Activated CD4-positive, alpha-beta T cell treated with anti-CD3 and anti-CD28 coated beads, Interleukin-2, amount 10 ng/mL, durations not matched to agents 7 days and 5 days (primary cell): ENCODE measurements around the gene SRSF2. TPM values are rescaled to one million over a fixed set of nuclear protein-coding genes. Genes with fewer than 3 reads are reported as not detected.

Experiments
- CTCF ChIA-PET: fragments of 350-600 bp; sonication (Branson Sonifier 250); formaldehyde crosslinking; loops from one replicate; lab custom pipeline; 2021; ENCODE audit warnings: antibody characterized with exemption; lab: Charles Lee
- POLR2A ChIA-PET: fragments of 350-600 bp; sonication (Branson Sonifier 250); formaldehyde crosslinking; loops from one replicate; lab custom pipeline; 2021; ENCODE audit warnings: antibody characterized with exemption; lab: Charles Lee
- DNase-seq: peaks from one replicate; pipeline ENCODE4 v3.0.0-alpha.2; 2020
- H3K27ac Mint-ChIP-seq: one replicate; pipeline ENCODE4 v1.8.0; 2021; ENCODE audit warnings: mild to moderate bottlenecking, moderate library complexity, mixed read lengths
- H3K27me3 Mint-ChIP-seq: one replicate; pipeline ENCODE4 v1.8.0; 2021; ENCODE audit warnings: mixed read lengths
- H3K36me3 Mint-ChIP-seq: one replicate; pipeline ENCODE4 v1.8.0; 2021; ENCODE audit warnings: low read depth, mixed read lengths
- H3K4me1 Mint-ChIP-seq: one replicate; pipeline ENCODE4 v1.8.0; 2021; ENCODE audit warnings: mixed read lengths
- H3K4me3 Mint-ChIP-seq: one replicate; pipeline ENCODE4 v1.8.0; 2021; ENCODE audit warnings: mild to moderate bottlenecking, moderate library complexity, mixed read lengths
- H3K9me3 Mint-ChIP-seq: one replicate; pipeline ENCODE4 v1.8.0; 2021; ENCODE audit warnings: mixed read lengths
- microRNA-seq: library from miRNA; unstranded; fragments of <30 nt; microRNA quantifications from one replicate; pipeline ENCODE4 v1.2.0, GENCODE V29; 2021; ENCODE audit warnings: borderline microRNAs expressed, borderline replicate concordance
- total RNA-seq, 2 experiments: library from RNA; stranded (reverse); gene quantifications; one replicate each; pipeline ENCODE4 v1.2.3, GENCODE V29; 2021

Gene SRSF2
- total RNA-seq, 2 experiments from 2014 or later: 398 to 443 TPM

- Mint-ChIP-seq H3K4me3 (no peak overlapping the region), H3K36me3 (no peaks in the 10 kb centered on the region), H3K9me3 (no peaks in the 10 kb centered on the region), H3K27ac (no peak overlapping the region), H3K4me1 (no peaks in the 10 kb centered on the region), H3K27me3 (no peaks in the 10 kb centered on the region)
- CTCF ChIA-PET: interaction anchor here (0.6 to 0.7 kb wide), 2 partner anchors 167 to 1054 kb away, joined by 3 to 4 read pairs; no protein-coding TSS in a partner anchor
- no peak for DNase-seq
- POLR2A ChIA-PET: no interaction called here
Measured at GRCh38 chr17:76689859-76690258, 47.3 kb downstream of the SRSF2 start.

GRCh38 chr17:76688165-76688622 is 48.9 kb downstream of the SRSF2 start:
- no peak overlapping the region for H3K4me3 Mint-ChIP-seq
- no peaks in the 10 kb centered on the region for H3K27me3 Mint-ChIP-seq
- H3K4me1 Mint-ChIP-seq: no peaks in the 10 kb centered on the region
- no peak overlapping the region for H3K27ac Mint-ChIP-seq
- no peaks in the 10 kb centered on the region for H3K9me3 Mint-ChIP-seq
- no peak for DNase-seq
- POLR2A ChIA-PET: no interaction called here
- CTCF ChIA-PET: interaction anchor here (1.2 kb wide), 1 partner anchor 64 kb away, joined by 3 read pairs; no protein-coding TSS in a partner anchor
- no peaks in the 10 kb centered on the region for H3K36me3 Mint-ChIP-seq

- H3K4me1 Mint-ChIP-seq: no peaks in the 10 kb centered on the region
- no peak overlapping the region for H3K4me3 Mint-ChIP-seq
- no peaks in the 10 kb centered on the region for H3K36me3 Mint-ChIP-seq
- H3K27ac Mint-ChIP-seq: no peak overlapping the region
- no peak for DNase-seq
- H3K27me3 Mint-ChIP-seq: no peaks in the 10 kb centered on the region
- ChIA-PET CTCF (interaction anchor here (0.5 to 1.2 kb wide), 2 partner anchors 63 to 110 kb away, joined by 3 to 4 read pairs; no protein-coding TSS in a partner anchor), POLR2A (no interaction called here)
- H3K9me3 Mint-ChIP-seq: no peaks in the 10 kb centered on the region
Measured at GRCh38 chr17:76687298-76688164, 49.6 kb downstream of the SRSF2 start.

GRCh38 chr17:76686538-76687297 is 50.4 kb downstream of the SRSF2 start:
- CTCF ChIA-PET: interaction anchor here (0.5 to 1.1 kb wide), 2 partner anchors 16 to 110 kb away, joined by 3 to 4 read pairs; no protein-coding TSS in a partner anchor
- POLR2A ChIA-PET: no interaction called here

GRCh38 chr17:76685846-76686245 is 51.3 kb downstream of the SRSF2 start:
- no peak overlapping the region for H3K27ac Mint-ChIP-seq
- POLR2A ChIA-PET: no interaction called here
- CTCF ChIA-PET: interaction anchor here (1.1 kb wide), 1 partner anchor 16 kb away, joined by 3 read pairs; no protein-coding TSS in a partner anchor
- no peaks in the 10 kb centered on the region for H3K9me3 Mint-ChIP-seq
- no peak for DNase-seq
- H3K36me3 Mint-ChIP-seq: no peaks in the 10 kb centered on the region
- no peak overlapping the region for H3K4me3 Mint-ChIP-seq
- H3K4me1 Mint-ChIP-seq: peaks cover 6% of the 10 kb centered on the region
- H3K27me3 Mint-ChIP-seq: no peaks in the 10 kb centered on the region

More at GRCh38 chr17:76686538-76687297, 50.4 kb downstream of the SRSF2 start:
- no peak overlapping the region for H3K4me3 Mint-ChIP-seq
- no peaks in the 10 kb centered on the region for H3K9me3 Mint-ChIP-seq
- no peaks in the 10 kb centered on the region for H3K36me3 Mint-ChIP-seq
- peaks cover 4% of the 10 kb centered on the region for H3K4me1 Mint-ChIP-seq
- H3K27me3 Mint-ChIP-seq: no peaks in the 10 kb centered on the region
- DNase-seq: no peak
- H3K27ac Mint-ChIP-seq: no peak overlapping the region

- Mint-ChIP-seq H3K27me3 (no peaks in the 10 kb centered on the region), H3K9me3 (no peaks in the 10 kb centered on the region), H3K4me1 (peaks cover 6% of the 10 kb centered on the region), H3K27ac (no peak overlapping the region), H3K36me3 (no peaks in the 10 kb centered on the region), H3K4me3 (no peak overlapping the region)
- ChIA-PET CTCF (interaction anchor here (1.1 kb wide), 1 partner anchor 17 kb away, joined by 3 read pairs; no protein-coding TSS in a partner anchor), POLR2A (no interaction called here)
- DNase-seq: no peak
Measured at GRCh38 chr17:76685366-76685765, 51.8 kb downstream of the SRSF2 start.

- CTCF ChIA-PET: interaction anchor here (1.3 kb wide), 1 partner anchor 161 kb away, joined by 4 read pairs; no protein-coding TSS in a partner anchor
Measured at GRCh38 chr17:76684756-76685155, 52.4 kb downstream of the SRSF2 start.

More at GRCh38 chr17:76684756-76685155, 52.4 kb downstream of the SRSF2 start:
- no peaks in the 10 kb centered on the region for H3K36me3 Mint-ChIP-seq
- no peaks in the 10 kb centered on the region for H3K27me3 Mint-ChIP-seq
- DNase-seq: no peak
- no peak overlapping the region for H3K4me3 Mint-ChIP-seq
- POLR2A ChIA-PET: no interaction called here
- H3K9me3 Mint-ChIP-seq: no peaks in the 10 kb centered on the region
- H3K27ac Mint-ChIP-seq: no peak overlapping the region
- peaks cover 6% of the 10 kb centered on the region for H3K4me1 Mint-ChIP-seq

Small RNA genes within 50 kb of the gene (microRNA-seq; reads per million reads assigned to microRNA genes)
- 4.6 reads per million, percentile 25 among the genes with 10 or more reads in this experiment for gene MIR636

Other genes starting within 250 kb of the SRSF2 start
- gene RHBDF2, start 235.9 kb downstream of the SRSF2 start, total RNA-seq: 10 to 100 TPM; 37.1 to 41.6 TPM
- gene CYGB, start 199.6 kb downstream of the SRSF2 start, total RNA-seq: not detected
- not detected for gene PRCD, start 197.3 kb downstream of the SRSF2 start, total RNA-seq
- gene ST6GALNAC2, start 151.5 kb downstream of the SRSF2 start, total RNA-seq: not detected
- gene ST6GALNAC1, start 93.6 kb downstream of the SRSF2 start, total RNA-seq: 1 to 10 TPM; 1.4 to 2.1 TPM
- gene MXRA7, start 26.4 kb downstream of the SRSF2 start, total RNA-seq: 10 to 100 TPM; 25.7 to 27.3 TPM
- 10 to 100 TPM; 42.9 to 51.3 TPM for gene JMJD6, start 10.7 kb downstream of the SRSF2 start, total RNA-seq
- gene METTL23, start 10.5 kb downstream of the SRSF2 start, total RNA-seq: 10 to 100 TPM; 33.0 to 35.7 TPM
- 10 to 100 TPM; 21.8 to 27.7 TPM for gene MFSD11, start 788 bp upstream of the SRSF2 start, total RNA-seq
- under 1 TPM; 0.12 to 0.45 TPM for gene MGAT5B, start 131.1 kb upstream of the SRSF2 start, total RNA-seq